K562 (cell line): Measurements from ENCODE around the gene CDH16. TPM values are rescaled to one million over a fixed set of nuclear protein-coding genes. Genes with fewer than 3 reads are reported as not detected.

ENCODE experiments used
- HEY1 ChIP-seq: fragments of 250-450 bp; sonication (Bioruptor Pico); IDR thresholded peaks from 2 replicates; pipeline ENCODE4 v1.5.0; 2020; ENCODE audit warnings: mild to moderate bottlenecking, moderate library complexity, borderline replicate concordance
- KDM5B ChIP-seq: fragments of 200-600 bp; sonication (generic); IDR thresholded peaks from 2 replicates; pipeline ENCODE4 v1.6.1; 2012; ENCODE audit warnings: low read depth, mild to moderate bottlenecking, moderate library complexity, low read length, control low read depth, inconsistent platforms; ENCODE audit not compliant: insufficient replicate concordance
- LCOR ChIP-seq: sonication (generic); formaldehyde crosslinking; IDR thresholded peaks from 2 replicates; pipeline ENCODE4 v1.8.0; 2022; ENCODE audit warnings: mild to moderate bottlenecking, missing genetic modification reagents
- MLLT1 ChIP-seq, 2 experiments: fragments of 450-650 bp; IDR thresholded peaks; 2 replicates each; pipeline ENCODE4 v1.6.1; 2016
- NR2F6 ChIP-seq: fragments of 450-650 bp; formaldehyde crosslinking; IDR thresholded peaks from 2 replicates; pipeline ENCODE4 v1.4.0; 2020; ENCODE audit warnings: mild to moderate bottlenecking
- NR3C1 ChIP-seq: sonication (generic); formaldehyde crosslinking; IDR thresholded peaks from 2 replicates; pipeline ENCODE4 v1.8.1; 2022; ENCODE audit warnings: missing genetic modification reagents
- NUFIP1 ChIP-seq: fragments of 450-650 bp; IDR thresholded peaks from 2 replicates; pipeline ENCODE4 v1.6.1; 2018; ENCODE audit not compliant: partially characterized antibody
- POLR2AphosphoS2 ChIP-seq: IDR thresholded peaks from 2 replicates; pipeline ENCODE4 v1.6.1; 2012; ENCODE audit warnings: low read length, improper control_type of control experiment
- RB1 ChIP-seq: fragments of 450-650 bp; IDR thresholded peaks from 2 replicates; pipeline ENCODE4 v1.6.1; 2017; ENCODE audit warnings: low read depth, mild to moderate bottlenecking
- RERE ChIP-seq: sonication (generic); formaldehyde crosslinking; IDR thresholded peaks from 2 replicates; pipeline ENCODE4 v1.8.0; 2023; ENCODE audit warnings: missing genetic modification reagents, mild to moderate bottlenecking, borderline replicate concordance
- SPI1 ChIP-seq: IDR thresholded peaks from 2 replicates; pipeline ENCODE4 v1.6.1; 2011; ENCODE audit warnings: low read depth, low read length, control low read depth, borderline replicate concordance
- SUPT5H ChIP-seq: fragments of 450-650 bp; IDR thresholded peaks from 2 replicates; pipeline ENCODE4 v1.6.1; 2016
- ZBTB11 ChIP-seq, 3 experiments: fragments of 200-800 bp in 1 of 3; fragments of 250-450 bp in 1 of 3; fragments of 450-650 bp in 1 of 3; sonication (Bioruptor Pico) in 1 of 3; sonication (Bioruptor generic) in 1 of 3; formaldehyde crosslinking in 1 of 3; IDR thresholded peaks; 2 replicates each; pipeline versions ENCODE4 v1.6.1 to v1.8.0; 2016 to 2022; ENCODE audit warnings: mild to moderate bottlenecking in 2 of 3, missing genetic modification characterization in 2 of 3, missing compliant biosample characterization in 1 of 3, moderate library complexity in 1 of 3
- ZNF23 ChIP-seq: fragments of 250-450 bp; sonication (Bioruptor Pico); IDR thresholded peaks from 2 replicates; pipeline ENCODE4 v1.4.0; 2020; ENCODE audit warnings: mild to moderate bottlenecking
- polyA plus RNA-seq, 8 experiments: library from polyadenylated mRNA; depleted of rRNA in 4 of 8; stranded (reverse) in 5 of 8; unstranded in 3 of 8; fragments of >200 nt; fragmentation: Nextera tagmentation in 2 of 8; fragmentation: Illumina TruSeq in 1 of 8; extraction: Ambion mirVana in 2 of 8; extraction: Trizol in 1 of 8; gene quantifications; 2 replicates each; pipeline versions ENCODE4 v1.2.1 to v1.2.3, GENCODE V29; 2011 to 2014; ENCODE audit warnings: inconsistent platforms in 1 of 8, missing spikeins in 1 of 8
- total RNA-seq, 7 experiments: library from RNA; depleted of rRNA in 6 of 7; stranded (reverse); fragments of >200 nt in 6 of 7; fragmentation: Illumina TruSeq in 2 of 7; extraction: Trizol in 2 of 7; gene quantifications; 2 replicates each; pipeline versions ENCODE4 v1.2.1 to v1.2.3, GENCODE V29; 2011 to 2021; ENCODE audit warnings: low replicate concordance in 1 of 7

The CDH16 gene
- total and polyA plus RNA-seq, 9 of the 15 experiments (the other 6 are each of a cell fraction or from before 2014, with no cell fraction given) = not detected

GRCh38 chr16:66961065-66961744 lies 42.5 kb upstream of the CDH16 start, which contains the start of gene CES3 (continued):
- TF ChIP-seq RB1 = peak; percentile 60; the same call in 1 of the 2 replicates
- TF ChIP-seq RERE (CRISPR knock-in tag) = no peak
- no peak for TF ChIP-seq NR2F6 (CRISPR knock-in tag)
- TF ChIP-seq MLLT1 (IDR thresholded peaks at IDR 0.05) = peak; percentile 27 to 75; a peak in 1 of 4 replicates
- TF ChIP-seq HEY1 = no peak
- no peak for TF ChIP-seq ZNF23 (CRISPR knock-in tag)
- TF ChIP-seq LCOR = no peak
- TF ChIP-seq SPI1 = no peak
- TF ChIP-seq NUFIP1 = no peak
- TF ChIP-seq KDM5B = peak; percentile 29
- TF ChIP-seq POLR2AphosphoS2 = no peak
- no peak for TF ChIP-seq ZBTB11 (CRISPR knock-in tag; IDR thresholded peaks at IDR 0.05)
- no peak for TF ChIP-seq SUPT5H
- no peak for TF ChIP-seq NR3C1 (CRISPR knock-in tag)
